HepG2 (cell line): Measurements from ENCODE around the gene BET1L. TPM values are rescaled to one million over a fixed set of nuclear protein-coding genes. Genes with fewer than 3 reads are reported as not detected.

ENCODE experiments used
- ARID4A ChIP-seq: sonication (generic); formaldehyde crosslinking; IDR thresholded peaks from 2 replicates; pipeline ENCODE4 v1.5.0; 2020; ENCODE audit warnings: mild to moderate bottlenecking, missing genetic modification reagents, borderline replicate concordance
- CHCHD3 ChIP-seq: sonication (generic); formaldehyde crosslinking; IDR thresholded peaks from 2 replicates; pipeline ENCODE4 v1.8.0; 2022; ENCODE audit warnings: mild to moderate bottlenecking, missing genetic modification reagents, moderate library complexity
- E2F2 ChIP-seq: sonication (generic); formaldehyde crosslinking; IDR thresholded peaks from 2 replicates; pipeline ENCODE4 v1.4.0; 2020; ENCODE audit warnings: missing genetic modification reagents, borderline replicate concordance
- HMG20A ChIP-seq: IDR thresholded peaks from 2 replicates; pipeline ENCODE4 v1.6.1; 2016; ENCODE audit warnings: borderline replicate concordance
- MAZ ChIP-seq, 2 experiments: sonication (generic) in 1 of 2; formaldehyde crosslinking in 1 of 2; IDR thresholded peaks; 2 replicates each; pipeline versions ENCODE4 v1.5.0 to v1.6.1; 2012 to 2020; ENCODE audit warnings: low read depth in 2 of 2, mild to moderate bottlenecking in 2 of 2, borderline replicate concordance in 1 of 2, improper control_type of control experiment in 1 of 2, low read length in 1 of 2, missing genetic modification reagents in 1 of 2, moderate library complexity in 1 of 2
- NR2F2 ChIP-seq: IDR thresholded peaks from 2 replicates; pipeline ENCODE4 v1.6.1; 2012; ENCODE audit warnings: low read depth, inconsistent platforms, borderline replicate concordance
- NR3C1 ChIP-seq: sonication (generic); formaldehyde crosslinking; IDR thresholded peaks from 2 replicates; pipeline ENCODE4 v1.4.0; 2020; ENCODE audit warnings: missing genetic modification reagents
- PTBP1 ChIP-seq: fragments of 200-400 bp; formaldehyde crosslinking; IDR thresholded peaks from 2 replicates; pipeline ENCODE4 v1.6.1; 2018; ENCODE audit warnings: low read length, low read depth; ENCODE audit not compliant: poor library complexity, severe bottlenecking
- STAT6 ChIP-seq: sonication (generic); formaldehyde crosslinking; IDR thresholded peaks from 2 replicates; pipeline ENCODE4 v1.4.0; 2020; ENCODE audit warnings: missing genetic modification reagents, mild to moderate bottlenecking, borderline replicate concordance
- TBX2 ChIP-seq: sonication (generic); formaldehyde crosslinking; IDR thresholded peaks from 2 replicates; pipeline ENCODE4 v1.5.0; 2020; ENCODE audit warnings: missing genetic modification reagents, mild to moderate bottlenecking, borderline replicate concordance
- THYN1 ChIP-seq: sonication (generic); formaldehyde crosslinking; IDR thresholded peaks from 2 replicates; pipeline ENCODE4 v1.8.1; 2023; ENCODE audit warnings: low read depth, mild to moderate bottlenecking, moderate library complexity, missing genetic modification reagents, borderline replicate concordance
- ZBTB1 ChIP-seq: sonication (generic); formaldehyde crosslinking; IDR thresholded peaks from 2 replicates; pipeline ENCODE4 v1.4.0; 2020; ENCODE audit warnings: missing genetic modification reagents, borderline replicate concordance
- ZNF264 ChIP-seq: sonication (generic); formaldehyde crosslinking; IDR thresholded peaks from 2 replicates; pipeline ENCODE4 v1.4.0; 2020; ENCODE audit warnings: missing genetic modification reagents
- ZNF703 ChIP-seq: sonication (generic); formaldehyde crosslinking; IDR thresholded peaks from 2 replicates; pipeline ENCODE4 v1.5.1; 2020; ENCODE audit warnings: missing genetic modification reagents, mild to moderate bottlenecking, moderate library complexity, borderline replicate concordance
- ZNF709 ChIP-seq: sonication (generic); formaldehyde crosslinking; IDR thresholded peaks from 2 replicates; pipeline ENCODE4 v1.5.0; 2020; ENCODE audit warnings: mild to moderate bottlenecking, missing genetic modification reagents
- polyA plus RNA-seq, 8 experiments: library from polyadenylated mRNA; depleted of rRNA in 3 of 8; stranded (reverse) in 7 of 8; unstranded in 1 of 8; fragments of >200 nt; fragmentation: Illumina TruSeq in 4 of 8; extraction: Trizol in 4 of 8; gene quantifications; 2 replicates each; pipeline versions ENCODE4 v1.2.1 to v1.2.3, GENCODE V29; 2011 to 2016; ENCODE audit warnings: low read depth in 4 of 8, missing spikeins in 1 of 8, mixed read lengths in 1 of 8; ENCODE audit not compliant: insufficient read depth in 1 of 8
- total RNA-seq, 5 experiments: library from RNA; depleted of rRNA; stranded (reverse); fragments of >200 nt; fragmentation: Illumina TruSeq; extraction: Trizol; gene quantifications; 2 replicates each; pipeline ENCODE4 v1.2.3, GENCODE V29; 2016; ENCODE audit warnings: low read depth in 1 of 5
- TF ChIP-seq, protein P1 (sequence below): sonication (generic); formaldehyde crosslinking; IDR thresholded peaks from 2 replicates; pipeline ENCODE4 v1.4.0; 2020; ENCODE audit warnings: missing genetic modification reagents
- TF ChIP-seq, protein P2 (sequence below): sonication (generic); formaldehyde crosslinking; IDR thresholded peaks from 2 replicates; pipeline ENCODE4 v1.4.0; 2020; ENCODE audit warnings: missing genetic modification reagents, borderline replicate concordance

The BET1L gene
- total and polyA plus RNA-seq, 2 of the 13 experiments (the other 11 are each of a cell fraction or from before 2014, with no cell fraction given) = 26.2 to 59.6 TPM

DNA sequence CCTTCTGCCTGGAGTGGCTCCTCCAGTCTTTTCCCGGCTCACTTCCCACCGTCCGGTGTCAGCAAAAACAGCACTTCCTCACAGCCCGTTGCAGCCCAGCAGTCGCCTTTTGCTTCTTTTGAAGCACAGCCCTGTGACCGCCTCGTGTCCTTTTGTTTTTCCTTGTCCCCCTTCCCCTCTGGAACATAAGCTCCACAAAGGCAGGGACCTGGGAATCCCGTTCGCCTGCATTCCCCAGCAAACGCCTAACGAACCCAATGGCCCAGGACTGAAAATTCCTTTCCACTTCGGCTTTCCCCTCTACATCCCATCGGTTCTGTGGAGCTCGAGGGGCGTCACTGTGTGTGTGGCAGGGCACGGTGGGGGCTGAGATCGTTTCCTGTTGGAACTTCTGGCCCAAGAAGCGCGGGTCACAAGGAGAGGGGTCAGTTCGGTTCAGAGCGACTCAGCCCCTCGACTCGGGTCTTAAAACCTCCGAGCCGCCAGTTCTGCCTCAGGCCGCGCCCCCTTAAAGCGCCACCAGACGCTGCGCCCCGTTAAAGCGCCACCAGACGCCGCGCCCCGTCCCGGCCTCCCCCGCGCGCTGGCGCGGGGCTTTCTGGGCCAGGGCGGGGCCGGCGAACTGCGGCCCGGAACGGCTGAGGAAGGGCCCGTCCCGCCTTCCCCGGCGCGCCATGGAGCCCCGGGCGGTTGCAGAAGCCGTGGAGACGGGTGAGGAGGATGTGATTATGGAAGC, 1.1 kb upstream of the BET1L start (continued):
- TF ChIP-seq PTBP1 (no peak), STAT6 (no peak), MAZ (IDR thresholded peaks at IDR 0.05; ENCODE audit: borderline replicate concordance, low read depth, low read length) (peak; percentile 35; the same call in 1 of the 2 replicates), MAZ (CRISPR knock-in tag; IDR thresholded peaks at IDR 0.05; ENCODE audit: low read depth) (no peak; the same call in 1 of the 2 replicates), ZNF709 (CRISPR knock-in tag) (no peak), ZNF264 (no peak), NR3C1 (CRISPR knock-in tag) (no peak), ZNF703 (CRISPR knock-in tag) (no peak), ARID4A (CRISPR knock-in tag) (peak; percentile 76), ZBTB1 (CRISPR knock-in tag) (no peak), NR2F2 (no peak), CHCHD3 (CRISPR knock-in tag) (no peak), TBX2 (CRISPR knock-in tag) (no peak; the same call in 1 of the 2 replicates), THYN1 (no peak), HMG20A (CRISPR knock-in tag) (no peak), E2F2 (CRISPR knock-in tag) (0 out of 2 replicates have a peak, but pooled peaks have one; percentile 36)
- TF ChIP-seq, protein P1, sequence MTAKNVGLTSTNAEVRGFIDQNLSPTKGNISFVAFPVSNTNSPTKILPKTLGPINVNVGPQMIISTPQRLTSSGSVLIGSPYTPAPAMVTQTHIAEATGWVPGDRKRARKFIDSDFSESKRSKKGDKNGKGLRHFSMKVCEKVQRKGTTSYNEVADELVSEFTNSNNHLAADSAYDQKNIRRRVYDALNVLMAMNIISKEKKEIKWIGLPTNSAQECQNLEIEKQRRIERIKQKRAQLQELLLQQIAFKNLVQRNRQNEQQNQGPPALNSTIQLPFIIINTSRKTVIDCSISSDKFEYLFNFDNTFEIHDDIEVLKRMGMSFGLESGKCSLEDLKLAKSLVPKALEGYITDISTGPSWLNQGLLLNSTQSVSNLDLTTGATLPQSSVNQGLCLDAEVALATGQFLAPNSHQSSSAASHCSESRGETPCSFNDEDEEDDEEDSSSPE (CRISPR knock-in tag) = peak; percentile 79
- TF ChIP-seq, protein P2, sequence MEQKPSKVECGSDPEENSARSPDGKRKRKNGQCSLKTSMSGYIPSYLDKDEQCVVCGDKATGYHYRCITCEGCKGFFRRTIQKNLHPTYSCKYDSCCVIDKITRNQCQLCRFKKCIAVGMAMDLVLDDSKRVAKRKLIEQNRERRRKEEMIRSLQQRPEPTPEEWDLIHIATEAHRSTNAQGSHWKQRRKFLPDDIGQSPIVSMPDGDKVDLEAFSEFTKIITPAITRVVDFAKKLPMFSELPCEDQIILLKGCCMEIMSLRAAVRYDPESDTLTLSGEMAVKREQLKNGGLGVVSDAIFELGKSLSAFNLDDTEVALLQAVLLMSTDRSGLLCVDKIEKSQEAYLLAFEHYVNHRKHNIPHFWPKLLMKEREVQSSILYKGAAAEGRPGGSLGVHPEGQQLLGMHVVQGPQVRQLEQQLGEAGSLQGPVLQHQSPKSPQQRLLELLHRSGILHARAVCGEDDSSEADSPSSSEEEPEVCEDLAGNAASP (CRISPR knock-in tag) = no peak
